PC-3 (cell line): Measurements from ENCODE around the gene CBARP. TPM values are rescaled to one million over a fixed set of nuclear protein-coding genes. Genes with fewer than 3 reads are reported as not detected.

ENCODE experiments used
- ATAC-seq: fragments of 200-7000 bp; cut with Tn5 transposase; 2 replicates; pipeline ENCODE4 v1.9.1; 2020; ENCODE audit warnings: mild to moderate bottlenecking, moderate library complexity
- BruUV-seq: library from RNA; stranded (reverse); fragments of 400-500 nt; replicated peaks from 2 replicates; lab custom pipeline; 2021; lab: Mats Ljungman, UMichigan
- CTCF ChIA-PET: fragments of 300-600 bp; sonication (Branson Sonifier 250); formaldehyde crosslinking; loops from one replicate; lab custom pipeline; 2022; ENCODE audit warnings: antibody characterized with exemption; lab: Charles Lee
- POLR2A ChIA-PET: fragments of 300-600 bp; sonication (Branson Sonifier 250); formaldehyde crosslinking; loops from one replicate; lab custom pipeline; 2022; ENCODE audit warnings: antibody characterized with exemption; ENCODE audit not compliant: unreplicated experiment; lab: Charles Lee
- DNase-seq: peaks from one replicate; pipeline ENCODE4 v3.0.0-alpha.2; 2015
- H2AFZ ChIP-seq: fragments of 300-600 bp; sonication (generic); 2 replicates; pipeline ENCODE4 v1.6.0; 2016; ENCODE audit warnings: antibody characterized with exemption, low read length
- H3F3A ChIP-seq: fragments of 300-600 bp; sonication (generic); one replicate; pipeline ENCODE4 v1.6.0; 2017; ENCODE audit warnings: antibody characterized with exemption, low read length, control low read depth, mild to moderate bottlenecking; ENCODE audit not compliant: unreplicated experiment
- H3K27ac ChIP-seq: fragments of 300-600 bp; sonication (generic); 2 replicates; pipeline ENCODE4 v1.5.1; 2016; ENCODE audit warnings: mild to moderate bottlenecking, low read length
- H3K27me3 ChIP-seq: fragments of 300-600 bp; sonication (generic); 2 replicates; pipeline ENCODE4 v1.6.1; 2016; ENCODE audit warnings: low read length, mixed read lengths
- H3K36me3 ChIP-seq: fragments of 300-600 bp; sonication (generic); 2 replicates; pipeline ENCODE4 v1.6.1; 2016; ENCODE audit warnings: low read depth, mixed run types, low read length, mixed read lengths
- H3K4me1 ChIP-seq: fragments of 300-600 bp; sonication (generic); 2 replicates; pipeline ENCODE4 v1.5.1; 2016; ENCODE audit warnings: low read length; ENCODE audit not compliant: insufficient read depth
- H3K4me2 ChIP-seq: fragments of 300-600 bp; sonication (generic); 2 replicates; pipeline ENCODE4 v1.6.0; 2016; ENCODE audit warnings: low read length
- H3K4me3 ChIP-seq: fragments of 300-600 bp; sonication (generic); 2 replicates; pipeline ENCODE4 v1.5.1; 2016; ENCODE audit warnings: mild to moderate bottlenecking, low read length, mixed read lengths
- H3K79me2 ChIP-seq: fragments of 300-600 bp; sonication (generic); 2 replicates; pipeline ENCODE4 v1.6.1; 2017; ENCODE audit warnings: low read length, mixed read lengths
- H3K9ac ChIP-seq: fragments of 300-600 bp; sonication (generic); 2 replicates; pipeline ENCODE4 v1.6.0; 2016; ENCODE audit warnings: mild to moderate bottlenecking, low read length
- H3K9me2 ChIP-seq: fragments of 300-600 bp; sonication (generic); replicated peaks from 2 replicates; pipeline ENCODE4 v1.6.1; 2016; ENCODE audit warnings: mixed run types, low read length, mixed read lengths
- H3K9me3 ChIP-seq: fragments of 300-600 bp; sonication (generic); 2 replicates; pipeline ENCODE4 v1.6.1; 2016; ENCODE audit warnings: low read length, mixed read lengths
- H4K20me1 ChIP-seq: fragments of 300-600 bp; sonication (generic); 2 replicates; pipeline ENCODE4 v1.6.1; 2016; ENCODE audit warnings: low read length, mixed read lengths
- CTCF ChIP-seq: fragments of 300-600 bp; sonication (generic); conservative IDR thresholded peaks from 2 replicates; pipeline ENCODE4 v1.5.1; 2017; ENCODE audit warnings: antibody characterized with exemption, low read depth, mild to moderate bottlenecking, low read length
- EZH2 ChIP-seq: fragments of 300-600 bp; sonication (generic); IDR thresholded peaks from one replicate; pipeline ENCODE4 v1.6.1; 2017; ENCODE audit warnings: antibody characterized with exemption, mild to moderate bottlenecking, low read length; ENCODE audit not compliant: unreplicated experiment
- EZH2phosphoT487 ChIP-seq: fragments of 300-600 bp; sonication (generic); IDR thresholded peaks from 2 replicates; pipeline ENCODE4 v1.6.1; 2018; ENCODE audit warnings: mild to moderate bottlenecking, antibody characterized with exemption, low read length, borderline replicate concordance
- intact Hi-C: fragments of 100-400 bp; cut with micrococcal nuclease; formaldehyde crosslinking; loops from 2 replicates; pipeline ENCODE4 v1.9.0; 2023
- total RNA-seq: library from RNA; depleted of rRNA; stranded (reverse); fragments of >200 nt; gene quantifications from 2 replicates; pipeline ENCODE4 v1.2.3, GENCODE V29; 2014

The CBARP gene
- total RNA-seq, 1 experiment from 2014 or later: 3.3 TPM

GRCh38 chr19:1260749-1261537, 23.1 kb upstream of the CBARP start:
- Histone ChIP-seq H3K9ac (peak overlapping the region; percentile 94), H3F3A (peaks cover 14% of the 10 kb centered on the region), H3K9me3 (no peaks in the 10 kb centered on the region), H3K27ac (peak overlapping the region; percentile 92), H3K4me2 (peak overlapping the region; percentile 99), H4K20me1 (no peaks in the 10 kb centered on the region), H3K9me2 (no peaks in the 10 kb centered on the region), H3K4me1 (peaks cover 49% of the 10 kb centered on the region), H2AFZ (peak overlapping the region; percentile 60), H3K79me2 (peaks cover 12% of the 10 kb centered on the region), H3K36me3 (peaks cover 10% of the 10 kb centered on the region; the same call in 1 of the 2 replicates), H3K27me3 (no peaks in the 10 kb centered on the region), H3K4me3 (peak overlapping the region; percentile 86)
- DNase-seq (peak; percentile 94), ATAC-seq (peak; percentile 52)
- POLR2A ChIA-PET: no interaction called here
- CTCF ChIA-PET: no interaction called here
- BruUV-seq: no TSS peak
- no peak for TF ChIP-seq EZH2phosphoT487
- TF ChIP-seq EZH2: no peak
- TF ChIP-seq CTCF: no peak
- intact Hi-C loops: no loop called here

DNA sequence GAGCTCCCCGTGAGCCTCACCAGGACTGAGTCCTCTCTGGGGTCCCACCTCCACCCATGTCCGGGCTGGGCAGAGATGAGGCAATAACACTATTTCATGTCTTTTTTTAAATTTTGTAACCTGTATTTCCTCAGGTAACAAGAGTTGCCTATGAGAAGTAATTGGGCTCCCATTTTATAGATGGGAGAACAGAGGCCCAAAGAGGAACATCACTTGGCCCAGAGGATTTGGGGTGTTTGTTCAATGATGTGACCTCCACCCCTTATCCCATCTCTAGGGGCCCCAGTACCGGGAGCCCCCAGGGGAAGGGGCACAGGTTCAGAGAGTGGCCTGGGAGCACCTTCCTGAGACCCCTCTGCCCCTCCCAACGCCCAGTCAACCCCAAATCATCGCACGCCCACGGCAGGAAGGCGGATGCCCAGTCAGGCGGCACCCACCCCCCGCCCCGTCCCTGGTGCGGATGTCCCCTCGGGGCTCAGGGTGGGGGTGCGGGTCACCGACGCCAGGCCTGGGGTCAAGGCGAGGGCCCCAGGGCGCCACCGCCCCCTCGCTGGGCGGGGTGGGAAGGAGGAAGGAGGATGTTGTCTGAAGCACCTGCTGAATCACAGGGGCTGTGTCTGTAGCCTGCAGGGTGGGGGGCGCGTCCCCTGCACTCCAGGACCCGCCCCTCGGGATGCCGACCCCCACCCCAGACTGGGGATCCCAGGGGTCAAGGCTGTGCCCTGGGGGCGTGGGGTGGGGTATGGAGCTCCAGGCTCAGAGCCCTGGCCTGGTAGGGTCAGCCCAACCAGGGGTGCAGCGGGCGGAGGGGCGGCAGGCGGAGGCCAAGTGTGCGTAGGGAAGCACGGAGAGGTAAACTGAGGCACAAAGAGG, 22.3 kb upstream of the CBARP start:
- Histone ChIP-seq H3K4me3 (0 out of 2 replicates have a peak overlapping the region, but pooled peaks have one; percentile 21), H3K9me3 (no peaks in the 10 kb centered on the region), H3K4me1 (peaks cover 43% of the 10 kb centered on the region), H3K4me2 (peak overlapping the region; percentile 73), H3K36me3 (peaks cover 18% of the 10 kb centered on the region; the same call in 1 of the 2 replicates), H3K79me2 (peaks cover 21% of the 10 kb centered on the region), H3K27me3 (no peaks in the 10 kb centered on the region), H3K27ac (peak overlapping the region; percentile 82), H3K9ac (peak overlapping the region; percentile 25; the same call in 1 of the 2 replicates), H3K9me2 (no peaks in the 10 kb centered on the region), H2AFZ (no peak overlapping the region), H4K20me1 (no peaks in the 10 kb centered on the region; the same call in 1 of the 2 replicates), H3F3A (peaks cover 14% of the 10 kb centered on the region)
- no peak for DNase-seq
- CTCF ChIA-PET: no interaction called here
- POLR2A ChIA-PET: no interaction called here
- peak; percentile 3; the same call in 1 of the 2 replicates for ATAC-seq
- BruUV-seq: no TSS peak
- intact Hi-C loops: no loop called here
- TF ChIP-seq CTCF (no peak), EZH2 (no peak), EZH2phosphoT487 (no peak)
